ENCODE data around the gene NADK. TPM values are rescaled to one million over a fixed set of nuclear protein-coding genes. Genes with fewer than 3 reads are reported as not detected.

The NADK gene
- total RNA-seq, 1 experiment from 2014 or later = 86.2 TPM

GRCh38 chr1:1771096-1771495 lies 7.2 kb downstream of the NADK start:
- no peak for TF ChIP-seq CTCF (conservative IDR thresholded peaks at IDR 0.05; ENCODE audit: low read depth, low read length)
- TF ChIP-seq EZH2 (IDR thresholded peaks at IDR 0.05; ENCODE audit: borderline replicate concordance, low read depth, low read length, poor library complexity, severe bottlenecking) = no peak
- no peak overlapping the region for H3K27ac ChIP-seq (ENCODE audit: low read depth, low read length, poor library complexity, severe bottlenecking)
- H3K4me1 ChIP-seq (ENCODE audit: insufficient read depth, low read length, poor library complexity, severe bottlenecking) = peaks cover 3% of the 10 kb centered on the region
- H3K9me3 ChIP-seq (ENCODE audit: low read depth, low read length, poor library complexity, severe bottlenecking) = peaks cover 13% of the 10 kb centered on the region
- intact Hi-C loops (cut with micrococcal nuclease; ENCODE audit: unreplicated experiment) = no loop called here
- CTCF ChIA-PET = no interaction called here
- H3K36me3 ChIP-seq (ENCODE audit: insufficient read depth, low read length, poor library complexity, severe bottlenecking) = peaks cover 23% of the 10 kb centered on the region
- no peak overlapping the region for H3K4me3 ChIP-seq (ENCODE audit: low read depth, low read length, poor library complexity, severe bottlenecking)
- H3K27me3 ChIP-seq (replicated peaks; ENCODE audit: insufficient read depth, low read depth, low read length, poor library complexity) = no peaks in the 10 kb centered on the region
- BruUV-seq (replicated peaks) = no TSS peak
- DNase-seq (ENCODE audit: low spot score) = no peak
- POLR2A ChIA-PET (ENCODE audit: low non-redundant PET) = no interaction called here

DNA sequence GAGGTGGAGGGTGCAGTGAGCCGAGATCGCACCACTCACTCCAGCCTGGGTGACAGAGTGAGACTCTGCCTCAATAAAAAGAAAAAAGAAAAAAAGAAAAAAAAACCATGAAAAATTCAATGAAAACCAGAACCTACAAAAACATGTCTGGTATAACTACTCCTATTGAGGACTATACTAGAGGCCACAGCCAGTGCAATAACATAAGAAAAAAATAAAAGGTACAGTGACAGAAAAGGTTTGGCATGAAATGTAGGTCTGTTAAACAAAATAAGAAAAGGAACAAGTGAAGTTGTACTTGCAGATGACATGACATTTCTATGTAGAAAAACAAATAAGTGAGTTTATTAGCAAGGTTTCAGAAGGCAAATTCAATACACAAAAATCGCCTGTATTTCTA lies 8.2 kb downstream of the NADK start:
- Histone ChIP-seq H3K4me3 (ENCODE audit: low read depth, low read length, poor library complexity, severe bottlenecking) (no peak overlapping the region), H3K9me3 (ENCODE audit: low read depth, low read length, poor library complexity, severe bottlenecking) (peaks cover 13% of the 10 kb centered on the region), H3K27ac (ENCODE audit: low read depth, low read length, poor library complexity, severe bottlenecking) (no peak overlapping the region), H3K27me3 (replicated peaks; ENCODE audit: insufficient read depth, low read depth, low read length, poor library complexity) (no peaks in the 10 kb centered on the region), H3K4me1 (ENCODE audit: insufficient read depth, low read length, poor library complexity, severe bottlenecking) (no peaks in the 10 kb centered on the region), H3K36me3 (ENCODE audit: insufficient read depth, low read length, poor library complexity, severe bottlenecking) (peaks cover 23% of the 10 kb centered on the region)
- ChIA-PET CTCF (no interaction called here), POLR2A (ENCODE audit: low non-redundant PET) (no interaction called here)
- no peak for TF ChIP-seq EZH2 (IDR thresholded peaks at IDR 0.05; ENCODE audit: borderline replicate concordance, low read depth, low read length, poor library complexity, severe bottlenecking)
- TF ChIP-seq CTCF (conservative IDR thresholded peaks at IDR 0.05; ENCODE audit: low read depth, low read length) = no peak
- DNase-seq (ENCODE audit: low spot score) = no peak
- intact Hi-C loops (cut with micrococcal nuclease; ENCODE audit: unreplicated experiment) = no loop called here
- no TSS peak for BruUV-seq (replicated peaks)

DNA sequence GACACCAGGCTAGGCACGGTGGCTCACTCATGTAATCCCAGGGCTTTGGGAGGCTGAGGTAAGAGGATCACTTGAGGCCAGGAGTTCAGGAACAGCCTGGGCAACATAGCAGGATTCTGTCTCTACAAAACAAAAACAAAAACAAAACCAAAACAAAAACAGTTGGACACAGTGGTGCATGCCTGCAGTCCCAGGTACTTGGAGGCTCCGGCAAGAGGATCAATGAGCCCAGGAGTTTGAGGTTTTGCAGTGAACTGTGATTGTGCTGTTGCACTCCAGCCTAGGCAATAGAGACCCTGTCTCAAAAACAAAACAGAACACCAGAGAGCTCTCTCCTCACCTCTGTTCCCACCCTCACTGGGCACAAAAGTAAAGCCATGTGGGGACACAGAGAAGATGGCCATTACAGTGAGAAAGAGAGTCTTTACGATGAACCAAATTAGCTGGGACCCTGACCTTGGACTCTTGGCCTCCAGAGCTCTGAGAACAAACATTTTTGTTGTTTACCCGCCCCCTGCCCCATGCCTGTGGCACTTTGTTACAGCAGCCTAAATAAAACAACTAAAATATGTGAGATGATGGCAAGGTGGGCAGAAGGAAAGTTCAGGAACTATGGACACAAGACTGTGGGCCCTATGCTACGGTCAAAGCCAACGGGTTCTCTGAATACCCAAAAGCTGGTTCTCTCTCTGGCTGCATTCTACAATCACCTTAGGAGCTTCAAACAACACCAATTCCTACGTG lies 9.8 kb downstream of the NADK start:
- Histone ChIP-seq H3K36me3 (ENCODE audit: insufficient read depth, low read length, poor library complexity, severe bottlenecking) (peaks cover 26% of the 10 kb centered on the region), H3K4me3 (ENCODE audit: low read depth, low read length, poor library complexity, severe bottlenecking) (no peak overlapping the region), H3K4me1 (ENCODE audit: insufficient read depth, low read length, poor library complexity, severe bottlenecking) (no peaks in the 10 kb centered on the region), H3K27me3 (replicated peaks; ENCODE audit: insufficient read depth, low read depth, low read length, poor library complexity) (no peaks in the 10 kb centered on the region), H3K27ac (ENCODE audit: low read depth, low read length, poor library complexity, severe bottlenecking) (no peak overlapping the region), H3K9me3 (ENCODE audit: low read depth, low read length, poor library complexity, severe bottlenecking) (peaks cover 13% of the 10 kb centered on the region)
- intact Hi-C loops (cut with micrococcal nuclease; ENCODE audit: unreplicated experiment) = no loop called here
- no TSS peak for BruUV-seq (replicated peaks)
- ChIA-PET POLR2A (ENCODE audit: low non-redundant PET) (no interaction called here), CTCF (no interaction called here)
- TF ChIP-seq CTCF (conservative IDR thresholded peaks at IDR 0.05; ENCODE audit: low read depth, low read length) (no peak), EZH2 (IDR thresholded peaks at IDR 0.05; ENCODE audit: borderline replicate concordance, low read depth, low read length, poor library complexity, severe bottlenecking) (no peak)
- DNase-seq (ENCODE audit: low spot score) = no peak

Measured in A673 (cell line).